HEK293T (cell line): ENCODE measurements around the gene LRRK1.

Source experiments
- ARNT ChIP-seq: fragments of 450-650 bp; IDR thresholded peaks from 2 replicates; pipeline ENCODE4 v1.6.1; 2017; ENCODE audit warnings: mild to moderate bottlenecking
- CTBP1 ChIP-seq: fragments of 450-650 bp; IDR thresholded peaks from 2 replicates; pipeline ENCODE4 v1.6.1; 2016; ENCODE audit warnings: borderline replicate concordance
- FOXM1 ChIP-seq: fragments of 450-650 bp; IDR thresholded peaks from 2 replicates; pipeline ENCODE4 v1.6.1; 2017; ENCODE audit warnings: mild to moderate bottlenecking, borderline replicate concordance
- SP1 ChIP-seq: fragments of 450-650 bp; IDR thresholded peaks from 2 replicates; pipeline ENCODE4 v1.6.1; 2017
- ZNF384 ChIP-seq: fragments of 450-650 bp; IDR thresholded peaks from 2 replicates; pipeline ENCODE4 v1.6.1; 2016

DNA sequence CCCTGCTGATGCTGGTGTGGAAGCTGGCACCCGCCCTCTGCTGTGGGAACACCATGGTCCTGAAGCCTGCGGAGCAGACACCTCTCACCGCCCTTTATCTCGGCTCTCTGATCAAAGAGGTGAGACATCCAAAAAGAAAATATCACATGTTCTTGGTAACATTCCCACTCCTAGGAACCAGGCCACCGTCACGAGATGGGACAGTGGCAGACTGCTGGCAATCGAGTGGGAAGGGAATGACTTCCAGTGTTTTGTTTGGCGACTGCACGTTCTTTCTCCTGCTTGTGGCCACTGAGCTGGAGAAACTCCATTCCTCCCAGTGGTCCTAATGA is 25.2 kb upstream of the LRRK1 start:
- TF ChIP-seq FOXM1 = no peak
- no peak for TF ChIP-seq ZNF384
- TF ChIP-seq SP1 = no peak
- TF ChIP-seq CTBP1 = no peak
- no peak for TF ChIP-seq ARNT
